HCT116 (cell line): ENCODE measurements around the gene SHANK3. TPM values are rescaled to one million over a fixed set of nuclear protein-coding genes. Genes with fewer than 3 reads are reported as not detected.

ENCODE experiments used
- ATAC-seq: fragments of 200-7000 bp; cut with Tn5 transposase; 2 replicates; pipeline ENCODE4 v1.9.1; 2020; ENCODE audit warnings: mild to moderate bottlenecking, moderate library complexity
- BruUV-seq: library from RNA; stranded (reverse); fragments of 400-500 nt; replicated peaks from 2 replicates; lab custom pipeline; 2021; lab: Mats Ljungman, UMichigan
- CTCF ChIA-PET: fragments of 300-600 bp; sonication (Branson Sonifier 250); formaldehyde crosslinking; loops from one replicate; lab custom pipeline; 2021; ENCODE audit warnings: antibody characterized with exemption; lab: Charles Lee
- POLR2A ChIA-PET: fragments of 300-600, 350-600 bp; sonication (Branson Sonifier 250); formaldehyde crosslinking; loops from one replicate; lab custom pipeline; 2021; ENCODE audit warnings: antibody characterized with exemption; lab: Charles Lee
- RAD21 ChIA-PET, 2 experiments: fragments of 300-600 bp; sonication (Branson Sonifier 250); formaldehyde crosslinking; loops; one replicate each; lab custom pipeline; 2023; ENCODE audit warnings: low total read pairs in 2 of 2; ENCODE audit not compliant: uncharacterized antibody in 2 of 2, unreplicated experiment in 2 of 2, low non-redundant PET in 1 of 2; lab: Charles Lee
- DNase-seq: peaks from one replicate; pipeline ENCODE4 v3.0.0-alpha.2; 2010; ENCODE audit warnings: low read depth, low spot score
- H2AFZ ChIP-seq: fragments of 200-600 bp; shearing (Covaris generic), sonication (generic); 2 replicates; pipeline ENCODE4 v1.6.1; 2017; ENCODE audit warnings: low read depth, mixed run types, mixed read lengths, antibody characterized with exemption, low read length; ENCODE audit not compliant: poor library complexity, severe bottlenecking
- H3K27ac ChIP-seq: 2 replicates; pipeline ENCODE4 v1.5.1; 2012; ENCODE audit warnings: low read depth, low read length
- H3K27me3 ChIP-seq: fragments of 200-600 bp; sonication (generic); 2 replicates; pipeline ENCODE4 v1.6.1; 2016; ENCODE audit warnings: mixed run types, low read length, mixed read lengths; ENCODE audit not compliant: insufficient read depth
- H3K36me3 ChIP-seq, 2 experiments: fragments of 200-500 bp in 1 of 2; fragments of 200-600 bp in 1 of 2; sonication (Bioruptor generic) in 1 of 2; sonication (generic) in 1 of 2; 2 replicates each; pipeline versions ENCODE4 v1.5.1 to v1.6.1; 2014 to 2016; ENCODE audit warnings: low read length in 2 of 2, inconsistent platforms in 1 of 2, mixed read lengths in 1 of 2, mixed run types in 1 of 2; ENCODE audit not compliant: insufficient read depth in 2 of 2, control insufficient read depth in 1 of 2
- H3K4me1 ChIP-seq, 2 experiments: fragments of 200-600 bp in 1 of 2; sonication (generic) in 1 of 2; 2 replicates each; pipeline versions ENCODE4 v1.5.1 to v1.6.1; 2012 to 2017; ENCODE audit warnings: low read length in 2 of 2, inconsistent platforms in 1 of 2, mild to moderate bottlenecking in 1 of 2, mixed read lengths in 1 of 2, mixed run types in 1 of 2, moderate library complexity in 1 of 2; ENCODE audit not compliant: insufficient read depth in 2 of 2, control insufficient read depth in 1 of 2
- H3K4me2 ChIP-seq: fragments of 200-600 bp; sonication (generic); 2 replicates; pipeline ENCODE4 v1.6.1; 2017; ENCODE audit warnings: mixed run types, low read length, mixed read lengths
- H3K4me3 ChIP-seq, 2 experiments: fragments of 200-600 bp in 1 of 2; sonication (generic) in 1 of 2; replicated peaks in 1 of 2; 2 replicates each; pipeline ENCODE4 v1.5.1; 2011 to 2016; ENCODE audit warnings: low read length in 2 of 2, control low read depth in 1 of 2, low read depth in 1 of 2, mild to moderate bottlenecking in 1 of 2, mixed read lengths in 1 of 2, mixed run types in 1 of 2
- H3K79me2 ChIP-seq: fragments of 200-600 bp; sonication (generic); 2 replicates; pipeline ENCODE4 v1.6.1; 2017; ENCODE audit warnings: mild to moderate bottlenecking, mixed run types, low read length, moderate library complexity, mixed read lengths; ENCODE audit not compliant: insufficient read depth
- H3K9ac ChIP-seq: fragments of 200-600 bp; sonication (generic); 2 replicates; pipeline ENCODE4 v1.6.1; 2016; ENCODE audit warnings: low read length, mixed read lengths
- H3K9me2 ChIP-seq: fragments of 200-600 bp; sonication (generic), shearing (Covaris generic); 2 replicates; pipeline ENCODE4 v1.6.1; 2017; ENCODE audit warnings: mixed run types, mild to moderate bottlenecking, moderate library complexity; ENCODE audit not compliant: insufficient read depth
- H3K9me3 ChIP-seq, 2 experiments: fragments of 200-500 bp in 1 of 2; fragments of 200-600 bp in 1 of 2; sonication (Bioruptor generic) in 1 of 2; sonication (generic) in 1 of 2; 2 replicates each; pipeline ENCODE4 v1.6.1; 2014 to 2017; ENCODE audit warnings: low read length in 2 of 2, mixed read lengths in 2 of 2, inconsistent platforms in 1 of 2, low read depth in 1 of 2, mild to moderate bottlenecking in 1 of 2, mixed run types in 1 of 2, moderate library complexity in 1 of 2; ENCODE audit not compliant: control insufficient read depth in 1 of 2, insufficient read depth in 1 of 2
- H4K20me1 ChIP-seq: fragments of 200-600 bp; sonication (generic), shearing (Covaris generic); 2 replicates; pipeline ENCODE4 v1.6.1; 2017; ENCODE audit warnings: mixed run types, mild to moderate bottlenecking, moderate library complexity; ENCODE audit not compliant: insufficient read depth
- CEBPB ChIP-seq: IDR thresholded peaks from 2 replicates; pipeline ENCODE4 v1.6.1; 2012; ENCODE audit warnings: low read depth
- CTCF ChIP-seq, 3 experiments: fragments of 200-600 bp in 1 of 3; sonication (generic) in 1 of 3; IDR thresholded peaks in 2 of 3; conservative IDR thresholded peaks in 1 of 3; 2 replicates each; pipeline ENCODE4 v1.5.1; 2012 to 2017; ENCODE audit warnings: low read depth in 2 of 3, low read length in 2 of 3, antibody characterized with exemption in 1 of 3, borderline replicate concordance in 1 of 3, control low read depth in 1 of 3, mild to moderate bottlenecking in 1 of 3, mixed read lengths in 1 of 3, mixed run types in 1 of 3, moderate library complexity in 1 of 3; ENCODE audit not compliant: insufficient read depth in 1 of 3
- ELF1 ChIP-seq: IDR thresholded peaks from 2 replicates; pipeline ENCODE4 v1.6.1; 2012; ENCODE audit warnings: low read depth, borderline replicate concordance
- EZH2 ChIP-seq: fragments of 200-600 bp; sonication (generic); IDR thresholded peaks from 2 replicates; pipeline ENCODE4 v1.6.1; 2017; ENCODE audit warnings: antibody characterized with exemption, mixed run types
- JUND ChIP-seq: IDR thresholded peaks from 2 replicates; pipeline ENCODE4 v1.6.1; 2012
- MAX ChIP-seq: IDR thresholded peaks from 2 replicates; pipeline ENCODE4 v1.6.1; 2012
- REST ChIP-seq: IDR thresholded peaks from 2 replicates; pipeline ENCODE4 v1.6.1; 2012; ENCODE audit warnings: low read depth
- SIN3A ChIP-seq: IDR thresholded peaks from 2 replicates; pipeline ENCODE4 v1.6.1; 2012; ENCODE audit warnings: low read depth
- SP1 ChIP-seq: IDR thresholded peaks from 2 replicates; pipeline ENCODE4 v1.6.1; 2012; ENCODE audit warnings: low read depth
- ZFX ChIP-seq: fragments of 450-650 bp; IDR thresholded peaks from 2 replicates; pipeline ENCODE4 v1.6.1; 2017
- ZNF274 ChIP-seq: fragments of 200-500 bp; sonication (Bioruptor generic); IDR thresholded peaks from 2 replicates; pipeline ENCODE4 v1.6.1; 2014; ENCODE audit warnings: mild to moderate bottlenecking, low read depth, low read length, inconsistent platforms
- intact Hi-C: fragments of 100-400 bp; cut with micrococcal nuclease; formaldehyde crosslinking; loops from 2 replicates; pipeline ENCODE4 v1.10.0; 2022
- total RNA-seq: library from RNA; stranded (reverse); gene quantifications from one replicate; pipeline ENCODE4 v1.2.1, GENCODE V29; 2021; ENCODE audit not compliant: unreplicated experiment

SHANK3 gene
- total RNA-seq, 1 experiment from 2014 or later = 16.0 TPM

GRCh38 chr22:50633086-50633485 lies 39.5 kb upstream of the SHANK3 start (continued):
- TF ChIP-seq CTCF (IDR thresholded peaks at IDR 0.05 in 2 of 3, conservative IDR thresholded peaks at IDR 0.05 in 1 of 3; ENCODE audit: borderline replicate concordance in 1 of 3, insufficient read depth in 1 of 3, low read depth in 2 of 3, low read length in 2 of 3) (no peak), SP1 (no peak), MAX (no peak), ELF1 (no peak), ZNF274 (no peak), REST (no peak), CEBPB (no peak), EZH2 (no peak)

GRCh38 chr22:50633771-50634170 lies 38.9 kb upstream of the SHANK3 start:
- DNase-seq = no peak
- RAD21 ChIA-PET = no interaction called here
- ATAC-seq = no peak

More at GRCh38 chr22:50633771-50634170, 38.9 kb upstream of the SHANK3 start:
- H3K27ac ChIP-seq = no peak overlapping the region
- intact Hi-C loops = no loop called here
- H3K4me3 ChIP-seq = no peak overlapping the region
- BruUV-seq = no TSS peak
- no peaks in the 10 kb centered on the region for H4K20me1 ChIP-seq
- CTCF ChIA-PET = no interaction called here
- H3K9ac ChIP-seq = no peak overlapping the region
- no peaks in the 10 kb centered on the region for H3K36me3 ChIP-seq
- peaks cover 2 to 10% of the 10 kb centered on the region in 2 experiments; a peak in 3 of 4 replicates for H3K4me1 ChIP-seq
- H3K79me2 ChIP-seq = no peaks in the 10 kb centered on the region
- H3K9me2 ChIP-seq = no peaks in the 10 kb centered on the region
- H2AFZ ChIP-seq = no peak overlapping the region
- POLR2A ChIA-PET = no interaction called here
- no peaks in the 10 kb centered on the region for H3K9me3 ChIP-seq
- TF ChIP-seq SIN3A (no peak), ZFX (no peak), MAX (no peak), JUND (no peak)
- H3K27me3 ChIP-seq = no peaks in the 10 kb centered on the region
- no peak overlapping the region for H3K4me2 ChIP-seq
